GM12865 (cell line): ENCODE data around the gene ABCC8.

ENCODE experiments used
- DNase-seq: peaks from one replicate; pipeline ENCODE4 v3.0.0; 2010; ENCODE audit warnings: low read depth
- H3K4me3 ChIP-seq: 2 replicates; pipeline ENCODE4 v1.5.1; 2011; ENCODE audit warnings: mild to moderate bottlenecking, low read depth, low read length, control low read depth
- TF ChIP-seq, protein P1 (sequence below): IDR thresholded peaks from 2 replicates; pipeline ENCODE4 v1.5.1; 2011; ENCODE audit warnings: low read length, control low read depth, low read depth, inconsistent platforms; ENCODE audit not compliant: insufficient read depth; ENCODE audit errors: missing control alignments

Gene ABCC8

GRCh38 chr11:17475666-17476316 lies 854 bp downstream of the ABCC8 start:
- H3K4me3 ChIP-seq = no peak overlapping the region
- TF ChIP-seq, protein P1, sequence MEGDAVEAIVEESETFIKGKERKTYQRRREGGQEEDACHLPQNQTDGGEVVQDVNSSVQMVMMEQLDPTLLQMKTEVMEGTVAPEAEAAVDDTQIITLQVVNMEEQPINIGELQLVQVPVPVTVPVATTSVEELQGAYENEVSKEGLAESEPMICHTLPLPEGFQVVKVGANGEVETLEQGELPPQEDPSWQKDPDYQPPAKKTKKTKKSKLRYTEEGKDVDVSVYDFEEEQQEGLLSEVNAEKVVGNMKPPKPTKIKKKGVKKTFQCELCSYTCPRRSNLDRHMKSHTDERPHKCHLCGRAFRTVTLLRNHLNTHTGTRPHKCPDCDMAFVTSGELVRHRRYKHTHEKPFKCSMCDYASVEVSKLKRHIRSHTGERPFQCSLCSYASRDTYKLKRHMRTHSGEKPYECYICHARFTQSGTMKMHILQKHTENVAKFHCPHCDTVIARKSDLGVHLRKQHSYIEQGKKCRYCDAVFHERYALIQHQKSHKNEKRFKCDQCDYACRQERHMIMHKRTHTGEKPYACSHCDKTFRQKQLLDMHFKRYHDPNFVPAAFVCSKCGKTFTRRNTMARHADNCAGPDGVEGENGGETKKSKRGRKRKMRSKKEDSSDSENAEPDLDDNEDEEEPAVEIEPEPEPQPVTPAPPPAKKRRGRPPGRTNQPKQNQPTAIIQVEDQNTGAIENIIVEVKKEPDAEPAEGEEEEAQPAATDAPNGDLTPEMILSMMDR = no peak
- no peak for DNase-seq

DNA sequence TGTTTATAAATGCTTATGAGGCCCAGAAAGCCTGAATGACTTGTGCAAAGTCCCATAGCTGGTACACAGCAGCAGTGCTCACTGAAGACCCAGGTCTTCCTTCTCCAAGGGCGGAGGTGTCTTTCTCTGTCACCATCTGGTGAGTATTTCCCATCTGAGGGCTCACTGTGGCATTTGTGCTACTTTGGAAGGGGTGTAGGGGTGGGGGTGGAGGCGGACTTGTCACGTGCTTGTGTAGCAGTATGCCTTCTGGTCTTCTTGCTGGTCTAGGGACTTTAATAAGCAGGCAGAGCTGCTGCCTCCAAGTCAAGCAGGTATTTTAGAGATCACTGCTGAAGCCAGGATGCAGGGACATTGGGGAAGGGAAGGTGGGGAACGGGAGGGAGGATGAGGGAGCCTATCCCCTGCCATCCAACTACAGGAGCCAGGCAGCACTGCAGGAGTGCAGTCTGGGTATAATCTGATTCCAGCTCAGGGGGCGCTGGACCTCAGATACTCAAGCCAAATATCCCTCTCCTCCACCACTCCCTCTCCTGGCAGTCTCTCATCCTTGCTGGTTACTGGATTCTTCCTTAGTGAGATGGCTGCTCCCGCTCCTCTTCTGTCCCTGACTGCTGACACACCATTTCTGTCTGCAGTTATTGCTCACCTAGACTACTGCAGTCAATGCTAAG lies 3.4 kb downstream of the ABCC8 start:
- DNase-seq = no peak
- TF ChIP-seq, protein P1 = no peak
- no peak overlapping the region for H3K4me3 ChIP-seq

DNA sequence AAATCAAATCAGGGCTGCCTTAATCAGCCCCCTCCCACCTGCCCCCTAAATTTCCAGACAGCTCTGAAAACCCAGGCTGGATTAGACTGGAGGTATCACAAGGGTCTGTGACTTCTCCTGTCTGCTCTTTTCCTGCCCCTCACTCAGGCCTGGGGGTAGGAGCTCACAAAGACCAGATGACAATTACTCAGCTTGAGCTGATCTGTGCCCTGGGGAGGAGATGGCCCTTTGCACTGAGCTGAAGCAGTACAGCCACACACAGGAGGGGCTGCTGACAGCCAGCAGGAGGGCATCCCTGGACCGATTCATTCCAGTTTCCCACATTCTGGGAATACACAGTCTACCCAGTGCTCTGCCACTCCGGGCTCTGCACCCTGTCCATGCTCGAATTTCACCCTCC lies 4.2 kb downstream of the ABCC8 start:
- TF ChIP-seq, protein P1 = no peak
- H3K4me3 ChIP-seq = no peak overlapping the region
- no peak for DNase-seq

DNA sequence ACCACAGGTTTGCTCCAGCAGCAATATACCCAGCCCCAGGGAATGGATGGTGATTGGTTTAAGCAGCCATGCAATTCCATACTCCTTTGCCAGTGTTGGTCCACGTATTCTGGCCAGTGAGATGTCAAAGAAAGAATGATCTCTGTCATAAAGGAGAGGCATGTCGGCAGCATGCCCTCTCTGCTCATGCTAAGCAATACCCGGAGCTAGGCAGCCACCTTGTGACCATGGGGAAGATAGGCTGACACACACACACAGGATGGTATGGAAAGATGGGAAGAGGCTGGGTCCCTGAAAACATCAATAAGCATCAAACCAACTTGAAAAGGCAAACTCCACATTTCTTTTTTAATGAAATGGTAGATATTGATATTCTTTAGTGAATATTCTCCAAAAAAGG lies 5.1 kb downstream of the ABCC8 start:
- TF ChIP-seq, protein P1 = no peak
- no peak overlapping the region for H3K4me3 ChIP-seq
- DNase-seq = peak; percentile 16

DNA sequence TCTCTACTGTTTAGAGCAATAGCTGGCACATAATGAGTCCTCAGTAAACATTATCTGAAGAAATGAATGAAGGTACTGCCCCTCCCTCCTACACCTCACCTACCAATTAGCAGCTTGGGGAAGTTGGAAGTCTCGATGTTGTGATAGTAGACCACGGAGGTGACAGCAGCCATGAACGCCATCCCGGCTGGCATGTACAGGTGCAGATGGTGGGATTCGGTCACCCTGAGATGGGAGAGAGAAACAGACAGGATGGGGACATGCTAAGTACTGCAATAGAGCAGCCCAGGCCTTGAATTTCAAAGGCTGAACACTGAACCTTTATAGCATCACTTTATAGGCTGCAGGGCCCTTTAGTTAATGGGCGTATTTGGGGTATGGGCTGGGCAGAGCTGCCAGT lies 6.6 kb downstream of the ABCC8 start:
- TF ChIP-seq, protein P1 = no peak

GRCh38 chr11:17468122-17468521 lies 8.5 kb downstream of the ABCC8 start:
- no peak for DNase-seq
- TF ChIP-seq, protein P1 = no peak
- no peak overlapping the region for H3K4me3 ChIP-seq

More for the DNA sequence above, 6.6 kb downstream of the ABCC8 start:
- H3K4me3 ChIP-seq = no peak overlapping the region
- no peak for DNase-seq

GRCh38 chr11:17463546-17464174 lies 13.0 kb downstream of the ABCC8 start:
- DNase-seq = no peak
- TF ChIP-seq, protein P1 = no peak
- no peak overlapping the region for H3K4me3 ChIP-seq
